Measurements from ENCODE around the gene ANO3.

Gene ANO3

GRCh38 chr11:26478710-26479109 lies 146.8 kb downstream of the ANO3 start:
- DNase-seq (ENCODE audit: extremely low spot score, insufficient read length, low read depth) (no peak), FAIRE-seq (no peak)

- DNase-seq (ENCODE audit: extremely low spot score, insufficient read length, low read depth) (no peak), FAIRE-seq (no peak)
Observed at GRCh38 chr11:26480041-26480440, 148.1 kb downstream of the ANO3 start.

GRCh38 chr11:26483108-26483507 lies 151.2 kb downstream of the ANO3 start:
- FAIRE-seq, result no peak
- DNase-seq (ENCODE audit: extremely low spot score, insufficient read length, low read depth), result no peak

GRCh38 chr11:26490546-26490945 lies 158.6 kb downstream of the ANO3 start:
- DNase-seq (ENCODE audit: extremely low spot score, insufficient read length, low read depth) (no peak), FAIRE-seq (no peak)

- no peak for FAIRE-seq
- DNase-seq (ENCODE audit: extremely low spot score, insufficient read length, low read depth), result no peak
Observed at GRCh38 chr11:26493616-26494015, 161.7 kb downstream of the ANO3 start.

GRCh38 chr11:26507229-26507628 lies 175.3 kb downstream of the ANO3 start:
- DNase-seq (ENCODE audit: extremely low spot score, insufficient read length, low read depth), result no peak
- no peak for FAIRE-seq

GRCh38 chr11:26510164-26510563 lies 178.2 kb downstream of the ANO3 start:
- FAIRE-seq (no peak), DNase-seq (ENCODE audit: extremely low spot score, insufficient read length, low read depth) (no peak)

- DNase-seq (ENCODE audit: extremely low spot score, insufficient read length, low read depth), result no peak
- no peak for FAIRE-seq
Observed at GRCh38 chr11:26510756-26511155, 178.8 kb downstream of the ANO3 start.

- DNase-seq (ENCODE audit: extremely low spot score, insufficient read length, low read depth) (no peak), FAIRE-seq (no peak)
Observed at GRCh38 chr11:26512196-26512595, 180.3 kb downstream of the ANO3 start.

- FAIRE-seq (no peak), DNase-seq (ENCODE audit: extremely low spot score, insufficient read length, low read depth) (no peak)
Observed at GRCh38 chr11:26519469-26519868, 187.5 kb downstream of the ANO3 start.

- no peak for FAIRE-seq
- DNase-seq (ENCODE audit: extremely low spot score, insufficient read length, low read depth), result no peak
Observed at GRCh38 chr11:26522912-26523610, 191.1 kb downstream of the ANO3 start.

- FAIRE-seq, result no peak
- no peak for DNase-seq (ENCODE audit: extremely low spot score, insufficient read length, low read depth)
Observed at GRCh38 chr11:26527685-26528084, 195.8 kb downstream of the ANO3 start.

- DNase-seq (ENCODE audit: extremely low spot score, insufficient read length, low read depth), result no peak
- FAIRE-seq, result no peak
Observed at GRCh38 chr11:26537341-26537740, 205.4 kb downstream of the ANO3 start.

- FAIRE-seq, result no peak
- DNase-seq (ENCODE audit: extremely low spot score, insufficient read length, low read depth), result no peak
Observed at GRCh38 chr11:26539517-26539916, 207.6 kb downstream of the ANO3 start.

GRCh38 chr11:26541870-26542269 lies 209.9 kb downstream of the ANO3 start:
- FAIRE-seq (no peak), DNase-seq (ENCODE audit: extremely low spot score, insufficient read length, low read depth) (no peak)

GRCh38 chr11:26549176-26549575 lies 217.2 kb downstream of the ANO3 start:
- DNase-seq (ENCODE audit: extremely low spot score, insufficient read length, low read depth), result no peak
- FAIRE-seq, result no peak

- DNase-seq (ENCODE audit: extremely low spot score, insufficient read length, low read depth) (no peak), FAIRE-seq (no peak)
Observed at GRCh38 chr11:26550022-26550421, 218.1 kb downstream of the ANO3 start.

- no peak for DNase-seq (ENCODE audit: extremely low spot score, insufficient read length, low read depth)
- FAIRE-seq, result peak; percentile 41
Observed at GRCh38 chr11:26551186-26551801, 219.4 kb downstream of the ANO3 start.

GRCh38 chr11:26553182-26553581 lies 221.3 kb downstream of the ANO3 start:
- FAIRE-seq (no peak), DNase-seq (ENCODE audit: extremely low spot score, insufficient read length, low read depth) (no peak)

- FAIRE-seq, result no peak
Observed at GRCh38 chr11:26554455-26554854, 222.5 kb downstream of the ANO3 start.

GRCh38 chr11:26556582-26556981 lies 224.7 kb downstream of the ANO3 start:
- DNase-seq (ENCODE audit: extremely low spot score, insufficient read length, low read depth) (no peak), FAIRE-seq (no peak)

More at GRCh38 chr11:26554455-26554854, 222.5 kb downstream of the ANO3 start:
- DNase-seq (ENCODE audit: extremely low spot score, insufficient read length, low read depth), result no peak

- no peak for FAIRE-seq
- DNase-seq (ENCODE audit: extremely low spot score, insufficient read length, low read depth), result no peak
Observed at GRCh38 chr11:26557666-26558065, 225.7 kb downstream of the ANO3 start.
